ENCODE measurements around the gene CDC42SE1. TPM values are rescaled to one million over a fixed set of nuclear protein-coding genes. Genes with fewer than 3 reads are reported as not detected.
A peak's percentile ranks its signal among the peaks of the same experiment; 100 is the strongest.

Gene CDC42SE1
- total RNA-seq, 3 donors from 2014 or later = 126 to 148 (median 142) TPM

- peaks cover 34% of the 10 kb centered on the region for H3K4me1 Mint-ChIP-seq (ENCODE audit: low read depth)
- no peak overlapping the region for H3K4me3 Mint-ChIP-seq
- ATAC-seq = no peak
- no peak for DNase-seq
- H3K36me3 Mint-ChIP-seq (ENCODE audit: insufficient read depth) = peaks cover 1% of the 10 kb centered on the region
- no peaks in the 10 kb centered on the region for H3K27me3 Mint-ChIP-seq (ENCODE audit: low read depth)
- no peaks in the 10 kb centered on the region for H3K9me3 Mint-ChIP-seq
Measured at GRCh38 chr1:151043163-151043562, 16.3 kb downstream of the CDC42SE1 start.

- H3K9me3 Mint-ChIP-seq = no peaks in the 10 kb centered on the region
- H3K36me3 Mint-ChIP-seq (ENCODE audit: insufficient read depth) = peaks cover 12% of the 10 kb centered on the region
- no peaks in the 10 kb centered on the region for H3K27me3 Mint-ChIP-seq (ENCODE audit: low read depth)
- peaks cover 22% of the 10 kb centered on the region for H3K4me1 Mint-ChIP-seq (ENCODE audit: low read depth)
- DNase-seq = no peak
- no peak for ATAC-seq
- H3K4me3 Mint-ChIP-seq = no peak overlapping the region
Measured at GRCh38 chr1:151039521-151039920, 19.9 kb downstream of the CDC42SE1 start.

- H3K36me3 Mint-ChIP-seq (ENCODE audit: insufficient read depth) = peaks cover 18% of the 10 kb centered on the region
- no peaks in the 10 kb centered on the region for H3K9me3 Mint-ChIP-seq
- DNase-seq (no peak), ATAC-seq (no peak)
- no peak overlapping the region for H3K4me3 Mint-ChIP-seq
- no peaks in the 10 kb centered on the region for H3K27me3 Mint-ChIP-seq (ENCODE audit: low read depth)
- H3K4me1 Mint-ChIP-seq (ENCODE audit: low read depth) = peaks cover 11% of the 10 kb centered on the region
Measured at GRCh38 chr1:151037032-151037431, 22.4 kb downstream of the CDC42SE1 start.

GRCh38 chr1:151036356-151036755 is 23.1 kb downstream of the CDC42SE1 start, which contains the start of gene BNIPL:
Gene BNIPL, plus strand, starts transcription at chr1:151036586. Its CDS starts 140 bp downstream, at chr1:151036726.
- peaks cover 11% of the 10 kb centered on the region for H3K4me1 Mint-ChIP-seq (ENCODE audit: low read depth)
- H3K4me3 Mint-ChIP-seq = no peak within 1 kb of the TSS
- no peak for ATAC-seq
- no peak for DNase-seq
- H3K36me3 Mint-ChIP-seq (ENCODE audit: insufficient read depth) = peaks cover 19% of the 10 kb centered on the region
- no peaks in the 10 kb centered on the region for H3K9me3 Mint-ChIP-seq
- H3K27me3 Mint-ChIP-seq (ENCODE audit: low read depth) = no peaks in the 10 kb centered on the region

GRCh38 chr1:151035167-151035566 is 24.3 kb downstream of the CDC42SE1 start:
- DNase-seq (no peak), ATAC-seq (no peak)
- Mint-ChIP-seq H3K9me3 (no peaks in the 10 kb centered on the region), H3K27me3 (ENCODE audit: low read depth) (no peaks in the 10 kb centered on the region), H3K36me3 (ENCODE audit: insufficient read depth) (peaks cover 22% of the 10 kb centered on the region), H3K4me3 (no peak overlapping the region), H3K4me1 (ENCODE audit: low read depth) (peaks cover 11% of the 10 kb centered on the region)

GRCh38 chr1:151032164-151032563 is 27.3 kb downstream of the CDC42SE1 start:
- ATAC-seq (no peak), DNase-seq (no peak)
- Mint-ChIP-seq H3K4me1 (ENCODE audit: low read depth) (peaks cover 11% of the 10 kb centered on the region), H3K36me3 (ENCODE audit: insufficient read depth) (peaks cover 36% of the 10 kb centered on the region), H3K27me3 (ENCODE audit: low read depth) (no peaks in the 10 kb centered on the region), H3K9me3 (no peaks in the 10 kb centered on the region), H3K4me3 (no peak overlapping the region)

- ATAC-seq (no peak), DNase-seq (no peak)
- Mint-ChIP-seq H3K9me3 (no peaks in the 10 kb centered on the region), H3K36me3 (ENCODE audit: insufficient read depth) (peaks cover 30% of the 10 kb centered on the region), H3K27me3 (ENCODE audit: low read depth) (no peaks in the 10 kb centered on the region), H3K4me3 (no peak overlapping the region), H3K4me1 (ENCODE audit: low read depth) (peaks cover 5% of the 10 kb centered on the region)
Measured at GRCh38 chr1:151026460-151026859, 33.0 kb downstream of the CDC42SE1 start.

GRCh38 chr1:151024540-151025146 is 34.8 kb downstream of the CDC42SE1 start:
- peak; percentile 87 for DNase-seq
- Mint-ChIP-seq H3K27me3 (ENCODE audit: low read depth) (no peaks in the 10 kb centered on the region), H3K4me1 (ENCODE audit: low read depth) (peaks cover 5% of the 10 kb centered on the region), H3K36me3 (ENCODE audit: insufficient read depth) (peaks cover 24% of the 10 kb centered on the region), H3K9me3 (no peaks in the 10 kb centered on the region), H3K4me3 (no peak overlapping the region)
- ATAC-seq = peak; percentile 100

- DNase-seq = no peak
- no peak for ATAC-seq
- Mint-ChIP-seq H3K4me1 (ENCODE audit: low read depth) (peaks cover 35% of the 10 kb centered on the region), H3K9me3 (no peaks in the 10 kb centered on the region), H3K36me3 (ENCODE audit: insufficient read depth) (peaks cover 9% of the 10 kb centered on the region), H3K4me3 (no peak overlapping the region), H3K27me3 (ENCODE audit: low read depth) (no peaks in the 10 kb centered on the region)
Measured at GRCh38 chr1:151013518-151013917, 45.9 kb downstream of the CDC42SE1 start.

GRCh38 chr1:151012684-151013471 is 46.5 kb downstream of the CDC42SE1 start:
- H3K4me1 Mint-ChIP-seq (ENCODE audit: low read depth) = peaks cover 40% of the 10 kb centered on the region
- ATAC-seq (no peak), DNase-seq (no peak)
- no peak overlapping the region for H3K4me3 Mint-ChIP-seq
- no peaks in the 10 kb centered on the region for H3K27me3 Mint-ChIP-seq (ENCODE audit: low read depth)
- no peaks in the 10 kb centered on the region for H3K9me3 Mint-ChIP-seq
- H3K36me3 Mint-ChIP-seq (ENCODE audit: insufficient read depth) = peaks cover 3% of the 10 kb centered on the region

GRCh38 chr1:151011154-151011850 is 48.1 kb downstream of the CDC42SE1 start:
- peaks cover 3% of the 10 kb centered on the region for H3K36me3 Mint-ChIP-seq (ENCODE audit: insufficient read depth)
- H3K4me3 Mint-ChIP-seq = no peak overlapping the region
- ATAC-seq = no peak
- DNase-seq = no peak
- H3K4me1 Mint-ChIP-seq (ENCODE audit: low read depth) = peaks cover 55% of the 10 kb centered on the region
- H3K9me3 Mint-ChIP-seq = no peaks in the 10 kb centered on the region
- H3K27me3 Mint-ChIP-seq (ENCODE audit: low read depth) = no peaks in the 10 kb centered on the region

- Mint-ChIP-seq H3K4me1 (ENCODE audit: low read depth) (peaks cover 65% of the 10 kb centered on the region), H3K9me3 (no peaks in the 10 kb centered on the region), H3K27me3 (ENCODE audit: low read depth) (no peaks in the 10 kb centered on the region), H3K4me3 (peak overlapping the region; percentile 19), H3K36me3 (ENCODE audit: insufficient read depth) (peaks cover 3% of the 10 kb centered on the region)
- DNase-seq (no peak), ATAC-seq (no peak)
Measured at GRCh38 chr1:151010346-151010726, 49.1 kb downstream of the CDC42SE1 start.

GRCh38 chr1:151009674-151010345 is 49.6 kb downstream of the CDC42SE1 start:
- ATAC-seq (no peak), DNase-seq (no peak)
- Mint-ChIP-seq H3K36me3 (ENCODE audit: insufficient read depth) (peaks cover 3% of the 10 kb centered on the region), H3K27me3 (ENCODE audit: low read depth) (no peaks in the 10 kb centered on the region), H3K9me3 (no peaks in the 10 kb centered on the region), H3K4me3 (peak overlapping the region; percentile 98), H3K4me1 (ENCODE audit: low read depth) (peaks cover 69% of the 10 kb centered on the region)

- H3K36me3 Mint-ChIP-seq (ENCODE audit: insufficient read depth) = peaks cover 3% of the 10 kb centered on the region
- peak overlapping the region; percentile 98 for H3K4me3 Mint-ChIP-seq
- H3K27me3 Mint-ChIP-seq (ENCODE audit: low read depth) = no peaks in the 10 kb centered on the region
- ATAC-seq (no peak), DNase-seq (no peak)
- peaks cover 72% of the 10 kb centered on the region for H3K4me1 Mint-ChIP-seq (ENCODE audit: low read depth)
- H3K9me3 Mint-ChIP-seq = no peaks in the 10 kb centered on the region
Measured at GRCh38 chr1:151009206-151009587, 50.2 kb downstream of the CDC42SE1 start.

Data from activated T-cell treated with anti-CD3 and anti-CD28 coated beads, Interleukin-2, amount 50 U/mL, for 4 hours (primary cell).